Ectodermal cell (in vitro differentiated cells): ENCODE measurements around the gene ACLY. TPM values are rescaled to one million over a fixed set of nuclear protein-coding genes. Genes with fewer than 3 reads are reported as not detected.
A peak's percentile ranks its signal among the peaks of the same experiment; 100 is the strongest.

Source experiments
- H3K27ac ChIP-seq: 2 replicates; pipeline ENCODE4 v1.7.0; 2013; ENCODE audit warnings: mild to moderate bottlenecking, low read depth, low read length; ENCODE audit not compliant: insufficient read depth, poor library complexity, severe bottlenecking
- H3K27me3 ChIP-seq: 2 replicates; pipeline ENCODE4 v1.7.0; 2013; ENCODE audit warnings: mild to moderate bottlenecking, low read length; ENCODE audit not compliant: insufficient read depth, control insufficient read depth, poor library complexity, severe bottlenecking
- H3K36me3 ChIP-seq: one replicate; pipeline ENCODE4 v1.7.0; 2013; ENCODE audit warnings: low read length; ENCODE audit not compliant: control insufficient read depth, insufficient read depth
- H3K4me1 ChIP-seq: one replicate; pipeline ENCODE4 v1.7.0; 2013; ENCODE audit warnings: low read length; ENCODE audit not compliant: control insufficient read depth, insufficient read depth
- H3K4me3 ChIP-seq: 2 replicates; pipeline ENCODE4 v1.7.0; 2013; ENCODE audit warnings: low read depth, low read length, control low read depth; ENCODE audit not compliant: insufficient read depth
- H3K9me3 ChIP-seq: 2 replicates; pipeline ENCODE4 v1.7.0; 2013; ENCODE audit warnings: mild to moderate bottlenecking, low read length, moderate library complexity; ENCODE audit not compliant: control insufficient read depth
- WGBS, 2 experiments: methylation state at CpG; one replicate each; pipeline ENCODE4 v1.1.7; 2013; ENCODE audit warnings: missing lambda C conversion rate in 2 of 2; 5-methylcytosine and 5-hydroxymethylcytosine counted together
- polyA plus RNA-seq, 4 experiments: library from polyadenylated mRNA; stranded (reverse); fragments of 50-300 nt; gene quantifications; one replicate each; pipeline ENCODE4 v1.2.3, GENCODE V29; 2013

Gene ACLY
- polyA plus RNA-seq (2013, experiment 1 of 4) = 247 TPM
- 243 TPM for polyA plus RNA-seq (2013, experiment 2 of 4)
- polyA plus RNA-seq (2013, experiment 3 of 4) = 152 TPM
- polyA plus RNA-seq (2013, experiment 4 of 4) = 162 TPM

GRCh38 chr17:41918314-41919164, at the start of gene ACLY:
TSS of gene ACLY (minus strand) at chr17:41918951. CDS start at chr17:41913873, 5,078 bp downstream.
- no peaks in the 10 kb centered on the region for H3K9me3 ChIP-seq
- H3K4me3 ChIP-seq = peak within 1 kb of the TSS; percentile 95
- H3K36me3 ChIP-seq = peaks cover 2% of the 10 kb centered on the region
- peak within 1 kb of the TSS; percentile 91 for H3K27ac ChIP-seq
- no peaks in the 10 kb centered on the region for H3K27me3 ChIP-seq
- 0% methylated on average over 80 of the region's 80 CpGs for WGBS, 2 experiments
- H3K4me1 ChIP-seq = peaks cover 36% of the 10 kb centered on the region

DNA sequence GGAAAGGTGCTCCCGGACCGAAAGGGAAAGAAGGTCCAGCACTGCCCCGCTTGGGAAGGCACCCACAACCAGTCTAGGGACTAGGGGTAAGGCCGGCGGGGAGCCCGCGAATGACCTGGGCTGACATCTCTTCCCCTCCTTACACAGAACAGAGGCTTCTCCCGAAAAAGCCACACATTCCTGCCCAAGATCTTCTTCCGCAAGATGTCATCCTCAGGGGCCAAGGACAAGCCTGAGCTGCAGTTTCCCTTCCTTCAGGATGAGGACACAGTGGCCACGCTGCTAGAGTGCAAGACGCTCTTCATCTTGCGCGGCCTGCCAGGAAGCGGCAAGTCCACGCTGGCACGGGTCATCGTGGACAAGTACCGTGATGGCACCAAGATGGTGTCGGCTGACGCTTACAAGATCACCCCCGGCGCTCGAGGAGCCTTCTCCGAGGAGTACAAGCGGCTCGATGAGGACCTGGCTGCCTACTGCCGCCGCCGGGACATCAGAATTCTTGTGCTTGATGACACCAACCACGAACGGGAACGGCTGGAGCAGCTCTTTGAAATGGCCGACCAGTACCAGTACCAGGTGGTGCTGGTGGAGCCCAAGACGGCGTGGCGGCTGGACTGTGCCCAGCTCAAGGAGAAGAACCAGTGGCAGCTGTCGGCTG, 49.3 kb upstream of the ACLY start:
- H3K4me3 ChIP-seq = peak overlapping the region; percentile 91
- peaks cover 29% of the 10 kb centered on the region for H3K36me3 ChIP-seq
- H3K27ac ChIP-seq = no peak overlapping the region
- no peaks in the 10 kb centered on the region for H3K9me3 ChIP-seq
- peaks cover 11% of the 10 kb centered on the region for H3K4me1 ChIP-seq
- WGBS, 2 experiments = 95% methylated on average over 37 of the region's 37 CpGs
- H3K27me3 ChIP-seq = no peaks in the 10 kb centered on the region

DNA sequence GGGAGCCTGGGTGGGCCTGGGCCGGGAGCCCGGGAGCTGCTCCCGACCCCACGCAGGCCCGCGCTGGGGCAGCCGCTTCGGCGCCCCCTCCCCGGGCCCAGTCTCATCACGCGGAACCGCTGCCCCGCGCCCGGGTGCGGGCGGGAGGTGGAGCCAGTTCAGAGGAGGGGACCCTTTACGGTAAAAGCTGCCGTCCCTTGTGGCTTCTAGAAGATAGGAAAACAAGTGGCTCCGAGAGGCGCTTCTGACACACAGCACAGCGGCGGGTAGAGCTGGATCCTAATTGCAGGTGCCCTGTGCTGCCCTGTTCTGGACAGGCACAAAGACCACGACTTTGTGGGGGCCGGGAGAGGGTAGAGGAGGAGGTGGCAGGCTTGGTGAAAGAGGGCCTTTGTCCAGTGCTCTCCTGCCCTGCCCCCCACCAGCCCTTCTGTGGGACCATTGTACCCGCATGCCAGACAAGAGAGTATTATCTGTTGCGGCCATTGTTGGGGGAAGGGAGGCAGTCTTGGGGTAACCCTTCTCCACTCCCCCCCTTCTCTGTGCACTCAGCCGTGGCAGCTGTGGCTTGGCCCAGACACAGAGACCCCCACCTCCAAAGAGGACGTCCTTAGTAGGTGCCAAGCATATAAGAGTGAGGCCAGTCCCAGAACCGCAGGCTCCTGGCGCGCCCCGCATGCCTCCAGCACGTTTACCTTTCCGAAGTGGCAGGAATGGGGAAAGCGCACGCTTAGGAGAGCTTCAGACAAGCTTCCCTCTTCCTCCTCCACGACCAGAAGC, 48.6 kb upstream of the ACLY start:
- Histone ChIP-seq H3K9me3 (no peaks in the 10 kb centered on the region), H3K4me1 (peaks cover 11% of the 10 kb centered on the region), H3K36me3 (peaks cover 22% of the 10 kb centered on the region), H3K4me3 (peak overlapping the region; percentile 91), H3K27ac (peak overlapping the region; percentile 62), H3K27me3 (no peaks in the 10 kb centered on the region)
- 30 to 31% methylated on average over 39 of the region's 39 CpGs for WGBS, 2 experiments

DNA sequence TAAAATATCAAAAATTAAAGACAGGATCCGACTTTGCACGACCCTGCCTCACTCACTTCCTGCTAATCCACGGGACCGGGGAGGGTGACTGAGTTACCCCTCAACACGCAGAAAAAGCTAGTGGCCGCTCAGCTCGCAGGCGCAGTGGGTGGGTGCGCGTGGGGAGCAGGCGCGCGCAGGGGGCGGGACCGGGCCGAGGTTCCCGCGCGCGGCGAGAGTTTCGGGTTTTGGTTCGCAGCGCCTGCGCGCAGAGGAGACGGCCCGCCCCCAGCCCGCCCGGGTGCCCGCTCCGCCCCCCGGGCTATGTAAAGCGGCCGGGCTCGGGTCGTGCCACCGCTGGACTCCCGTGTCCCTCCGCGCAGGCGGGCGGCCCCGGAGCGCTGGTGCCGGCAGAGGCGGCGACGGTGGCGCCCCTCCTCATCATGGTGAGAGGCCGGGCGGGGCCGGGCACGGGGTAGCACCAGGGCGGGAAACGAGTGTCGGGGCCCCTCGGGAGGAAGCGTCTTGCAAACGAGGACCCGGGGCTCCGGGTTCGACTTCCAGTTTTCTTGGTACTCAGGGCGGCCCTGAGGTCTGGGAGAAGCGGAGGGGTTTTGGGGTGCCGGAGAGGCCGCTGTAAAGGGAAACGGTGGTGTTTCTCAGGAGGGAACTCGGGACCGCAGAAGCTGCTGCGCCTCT, 47.9 kb upstream of the ACLY start, which contains the start of gene CNP:
Gene CNP, plus strand, starts transcription at position 333 of the 678 bp plus-strand sequence. Its CDS starts 90 bp downstream, at position 423.
- WGBS, 2 experiments = 0% methylated on average over 71 of the region's 71 CpGs
- peak within 1 kb of the TSS; percentile 62 for H3K27ac ChIP-seq

GRCh38 chr17:41965694-41966462, 47.1 kb upstream of the ACLY start:
- no peaks in the 10 kb centered on the region for H3K27me3 ChIP-seq
- H3K4me1 ChIP-seq = peaks cover 11% of the 10 kb centered on the region
- 7 to 11% methylated on average over 18 of the region's 18 CpGs for WGBS, 2 experiments
- H3K4me3 ChIP-seq = peak overlapping the region; percentile 91
- H3K27ac ChIP-seq = peak overlapping the region; percentile 27
- peaks cover 13% of the 10 kb centered on the region for H3K36me3 ChIP-seq
- H3K9me3 ChIP-seq = no peaks in the 10 kb centered on the region

More for the DNA sequence above, 47.9 kb upstream of the ACLY start, which contains the start of gene CNP:
- H3K36me3 ChIP-seq = peaks cover 15% of the 10 kb centered on the region
- H3K9me3 ChIP-seq = no peaks in the 10 kb centered on the region
- peaks cover 11% of the 10 kb centered on the region for H3K4me1 ChIP-seq
- H3K4me3 ChIP-seq = peak within 1 kb of the TSS; percentile 91
- no peaks in the 10 kb centered on the region for H3K27me3 ChIP-seq

DNA sequence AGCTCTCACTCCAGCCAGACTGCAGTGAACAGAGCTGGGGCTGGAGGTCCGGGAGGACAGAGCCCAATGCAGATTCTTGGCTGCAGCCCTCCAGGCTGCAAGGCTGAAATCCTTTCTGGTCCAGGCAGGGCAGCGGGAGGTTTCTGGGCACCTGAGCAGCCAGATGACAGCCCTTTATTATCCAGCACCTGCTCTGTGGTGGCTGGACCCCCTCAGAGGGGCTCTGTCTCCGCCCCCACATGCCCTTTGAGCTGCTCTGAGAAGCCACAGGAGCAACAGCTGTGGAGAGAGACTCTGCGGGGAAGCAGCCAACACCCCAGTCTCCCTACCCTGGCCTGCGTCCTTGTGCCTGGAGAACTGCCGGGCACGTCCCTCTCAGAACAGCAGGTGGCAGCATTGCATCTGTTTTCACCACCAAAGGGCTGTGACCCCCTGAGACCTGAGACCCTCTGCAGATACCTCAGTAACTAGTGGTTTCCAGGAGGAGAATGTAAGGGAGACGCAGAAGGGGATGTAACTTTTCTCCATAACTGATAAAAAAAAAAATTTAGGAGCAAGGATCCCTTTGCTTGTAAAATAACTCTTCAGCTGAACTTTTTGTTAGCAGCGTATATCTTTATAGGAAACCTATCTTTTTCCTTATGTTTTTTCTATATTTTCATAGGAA, 44.1 kb upstream of the ACLY start:
- Histone ChIP-seq H3K27me3 (no peaks in the 10 kb centered on the region), H3K27ac (no peak overlapping the region), H3K4me3 (no peak overlapping the region), H3K9me3 (no peaks in the 10 kb centered on the region), H3K36me3 (peaks cover 4% of the 10 kb centered on the region), H3K4me1 (peaks cover 24% of the 10 kb centered on the region)
- 32 to 36% methylated on average over 9 of the region's 9 CpGs for WGBS, 2 experiments

DNA sequence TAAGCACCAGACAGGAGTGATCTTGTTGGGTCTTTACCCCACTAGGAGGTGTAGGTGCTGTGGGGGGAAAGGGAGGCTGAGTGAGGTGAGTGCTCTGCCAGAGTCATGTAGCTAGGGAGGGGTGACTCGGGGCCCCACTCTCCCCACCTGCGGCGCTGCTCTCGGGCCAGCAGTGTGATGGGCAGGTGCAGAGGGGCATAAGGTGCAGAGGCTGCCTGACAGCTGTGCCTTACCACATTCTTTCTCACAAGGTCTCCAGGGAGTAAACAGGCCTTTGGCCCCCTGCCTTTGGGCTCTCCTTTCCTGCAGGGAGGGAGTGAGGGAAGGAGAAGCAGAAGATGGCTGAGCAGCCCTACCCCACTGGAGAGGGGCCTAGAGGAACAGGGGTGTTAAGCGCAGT, 43.4 kb upstream of the ACLY start:
- 91 to 97% methylated on average over 5 of the region's 5 CpGs for WGBS, 2 experiments
- H3K4me1 ChIP-seq = peaks cover 17% of the 10 kb centered on the region
- no peaks in the 10 kb centered on the region for H3K9me3 ChIP-seq
- no peaks in the 10 kb centered on the region for H3K36me3 ChIP-seq
- no peaks in the 10 kb centered on the region for H3K27me3 ChIP-seq
- H3K27ac ChIP-seq = no peak overlapping the region
- no peak overlapping the region for H3K4me3 ChIP-seq

- WGBS, 2 experiments = 51 to 60% methylated on average over 17 of the region's 17 CpGs
- peaks cover 14% of the 10 kb centered on the region for H3K4me1 ChIP-seq
- H3K27me3 ChIP-seq = no peaks in the 10 kb centered on the region
- no peak overlapping the region for H3K27ac ChIP-seq
- no peaks in the 10 kb centered on the region for H3K36me3 ChIP-seq
- no peak overlapping the region for H3K4me3 ChIP-seq
- no peaks in the 10 kb centered on the region for H3K9me3 ChIP-seq
These were observed 40.8 kb upstream of the ACLY start for GRCh38 chr17:41959336-41960095.
